MM.1S (cell line): ENCODE results near the gene AQP11.

Experiments
- DNase-seq: peaks from one replicate; pipeline ENCODE4 v3.0.0-alpha.2; 2015
- H2AFZ ChIP-seq: fragments of 300-600 bp; sonication (generic); 2 replicates; pipeline ENCODE4 v1.6.0; 2016; ENCODE audit warnings: antibody characterized with exemption, low read length
- H3F3A ChIP-seq: fragments of 300-600 bp; sonication (generic); 2 replicates; pipeline ENCODE4 v1.6.1; 2016; ENCODE audit warnings: mild to moderate bottlenecking, antibody characterized with exemption, low read length, moderate library complexity, mixed read lengths; ENCODE audit not compliant: insufficient read depth
- H3K27ac ChIP-seq: fragments of 300-600 bp; sonication (generic); 2 replicates; pipeline ENCODE4 v1.5.1; 2016; ENCODE audit warnings: mild to moderate bottlenecking, low read length
- H3K27me3 ChIP-seq: fragments of 300-600 bp; sonication (generic); replicated peaks from 2 replicates; pipeline ENCODE4 v1.6.0; 2016; ENCODE audit warnings: low read length; ENCODE audit not compliant: insufficient read depth
- H3K36me3 ChIP-seq: fragments of 300-600 bp; sonication (generic); replicated peaks from 2 replicates; pipeline ENCODE4 v1.6.1; 2016; ENCODE audit warnings: mild to moderate bottlenecking, low read length, mixed read lengths; ENCODE audit not compliant: insufficient read depth
- H3K4me1 ChIP-seq: fragments of 300-600 bp; sonication (generic); 2 replicates; pipeline ENCODE4 v1.6.1; 2016; ENCODE audit warnings: low read length, mixed read lengths
- H3K4me2 ChIP-seq: fragments of 300-600 bp; sonication (generic); 2 replicates; pipeline ENCODE4 v1.6.0; 2016; ENCODE audit warnings: low read depth, low read length
- H3K4me3 ChIP-seq: fragments of 300-600 bp; sonication (generic); 2 replicates; pipeline ENCODE4 v1.5.1; 2016; ENCODE audit warnings: low read length, mixed read lengths
- H3K79me2 ChIP-seq: fragments of 300-600 bp; sonication (generic); 2 replicates; pipeline ENCODE4 v1.6.1; 2016; ENCODE audit warnings: mixed run types, low read length, mixed read lengths
- H3K9ac ChIP-seq: fragments of 300-600 bp; sonication (generic); 2 replicates; pipeline ENCODE4 v1.6.1; 2016; ENCODE audit warnings: low read length, mixed read lengths
- H3K9me2 ChIP-seq: fragments of 300-600 bp; sonication (generic); replicated peaks from 2 replicates; pipeline ENCODE4 v1.6.1; 2016; ENCODE audit warnings: mild to moderate bottlenecking, low read length, mixed read lengths; ENCODE audit not compliant: insufficient read depth
- H3K9me3 ChIP-seq: fragments of 300-600 bp; sonication (generic); replicated peaks from 2 replicates; pipeline ENCODE4 v1.6.1; 2016; ENCODE audit warnings: mild to moderate bottlenecking, low read length, mixed read lengths; ENCODE audit not compliant: insufficient read depth
- H4K20me1 ChIP-seq: fragments of 300-600 bp; sonication (generic); 2 replicates; pipeline ENCODE4 v1.6.1; 2016; ENCODE audit warnings: mild to moderate bottlenecking, low read length, moderate library complexity, mixed read lengths; ENCODE audit not compliant: insufficient read depth
- EZH2 ChIP-seq: fragments of 300-600 bp; sonication (generic); optimal IDR thresholded peaks from 2 replicates; pipeline ENCODE3; 2017; ENCODE audit warnings: low read depth, mild to moderate bottlenecking, antibody characterized with exemption, low read length, mixed read lengths
- EZH2phosphoT487 ChIP-seq: fragments of 300-600 bp; sonication (generic); IDR thresholded peaks from 2 replicates; pipeline ENCODE4 v1.6.1; 2018; ENCODE audit warnings: antibody characterized with exemption, low read length
- TF ChIP-seq, protein P1 (sequence below): fragments of 300-600 bp; sonication (generic); IDR thresholded peaks from 2 replicates; pipeline ENCODE4 v1.5.1; 2016; ENCODE audit warnings: antibody characterized with exemption, low read length, mixed read lengths

The AQP11 gene

DNA sequence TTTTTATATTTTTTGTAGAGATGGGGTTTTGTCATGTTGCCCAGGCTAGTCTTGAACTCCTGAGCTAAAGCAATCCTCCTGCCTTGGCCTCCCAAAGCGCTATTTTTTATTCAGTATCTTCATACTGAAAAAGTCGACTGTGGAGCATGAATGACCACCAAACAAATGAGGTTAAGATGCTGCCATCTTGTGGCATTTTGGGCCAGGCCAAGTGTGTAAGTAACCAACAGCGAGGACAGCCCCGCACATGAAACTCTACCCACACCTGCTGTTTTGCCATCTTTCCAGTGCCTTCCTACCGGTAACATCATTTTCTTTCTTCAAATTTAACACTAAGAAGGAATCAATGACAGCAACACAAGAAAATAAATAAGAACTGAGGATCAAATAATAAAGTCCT is 32.2 kb upstream of the AQP11 start:
- peak; percentile 62 for DNase-seq
- H3K27me3 ChIP-seq: no peaks in the 10 kb centered on the region
- no peaks in the 10 kb centered on the region for H3K79me2 ChIP-seq
- H3K4me3 ChIP-seq: no peak overlapping the region
- H3K27ac ChIP-seq: no peak overlapping the region
- no peak overlapping the region for H3K4me2 ChIP-seq
- TF ChIP-seq EZH2: no peak
- TF ChIP-seq, protein P1, sequence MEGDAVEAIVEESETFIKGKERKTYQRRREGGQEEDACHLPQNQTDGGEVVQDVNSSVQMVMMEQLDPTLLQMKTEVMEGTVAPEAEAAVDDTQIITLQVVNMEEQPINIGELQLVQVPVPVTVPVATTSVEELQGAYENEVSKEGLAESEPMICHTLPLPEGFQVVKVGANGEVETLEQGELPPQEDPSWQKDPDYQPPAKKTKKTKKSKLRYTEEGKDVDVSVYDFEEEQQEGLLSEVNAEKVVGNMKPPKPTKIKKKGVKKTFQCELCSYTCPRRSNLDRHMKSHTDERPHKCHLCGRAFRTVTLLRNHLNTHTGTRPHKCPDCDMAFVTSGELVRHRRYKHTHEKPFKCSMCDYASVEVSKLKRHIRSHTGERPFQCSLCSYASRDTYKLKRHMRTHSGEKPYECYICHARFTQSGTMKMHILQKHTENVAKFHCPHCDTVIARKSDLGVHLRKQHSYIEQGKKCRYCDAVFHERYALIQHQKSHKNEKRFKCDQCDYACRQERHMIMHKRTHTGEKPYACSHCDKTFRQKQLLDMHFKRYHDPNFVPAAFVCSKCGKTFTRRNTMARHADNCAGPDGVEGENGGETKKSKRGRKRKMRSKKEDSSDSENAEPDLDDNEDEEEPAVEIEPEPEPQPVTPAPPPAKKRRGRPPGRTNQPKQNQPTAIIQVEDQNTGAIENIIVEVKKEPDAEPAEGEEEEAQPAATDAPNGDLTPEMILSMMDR: peak; percentile 60
- no peaks in the 10 kb centered on the region for H3K4me1 ChIP-seq
- no peaks in the 10 kb centered on the region for H3F3A ChIP-seq
- no peaks in the 10 kb centered on the region for H4K20me1 ChIP-seq
- H2AFZ ChIP-seq: no peak overlapping the region
- no peaks in the 10 kb centered on the region for H3K9me2 ChIP-seq
- H3K9ac ChIP-seq: no peak overlapping the region
- no peaks in the 10 kb centered on the region for H3K36me3 ChIP-seq
- no peaks in the 10 kb centered on the region for H3K9me3 ChIP-seq

DNA sequence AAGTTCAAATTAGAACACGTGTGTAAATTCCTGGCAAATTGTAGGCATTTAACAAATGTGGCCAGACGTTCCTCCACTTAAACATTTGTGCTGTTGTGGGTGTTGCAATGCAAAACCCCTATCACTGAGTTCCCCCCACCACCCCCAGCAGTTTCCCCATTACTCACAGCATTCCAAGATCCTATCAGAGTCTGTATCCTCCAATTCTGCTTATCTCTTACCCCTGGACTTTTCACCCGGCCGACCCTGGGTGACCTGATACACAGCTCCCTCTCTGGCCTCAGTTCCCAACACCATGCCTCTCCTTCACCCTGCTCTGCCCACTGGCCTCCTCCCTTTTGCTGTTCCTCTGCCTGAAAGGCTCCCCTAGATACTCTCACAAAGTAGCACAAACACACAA is 31.4 kb upstream of the AQP11 start:
- Histone ChIP-seq H3K4me2 (no peak overlapping the region), H3K36me3 (no peaks in the 10 kb centered on the region), H3K9me2 (no peaks in the 10 kb centered on the region), H3K4me1 (no peaks in the 10 kb centered on the region), H2AFZ (no peak overlapping the region), H3K9me3 (no peaks in the 10 kb centered on the region), H3K9ac (no peak overlapping the region), H3F3A (no peaks in the 10 kb centered on the region), H3K27me3 (no peaks in the 10 kb centered on the region), H3K27ac (no peak overlapping the region), H3K4me3 (no peak overlapping the region), H4K20me1 (no peaks in the 10 kb centered on the region), H3K79me2 (no peaks in the 10 kb centered on the region)
- TF ChIP-seq EZH2phosphoT487 (no peak), EZH2 (no peak)
- TF ChIP-seq, protein P1: no peak
- no peak for DNase-seq

- Histone ChIP-seq H3F3A (no peaks in the 10 kb centered on the region), H3K27ac (no peak overlapping the region), H3K79me2 (no peaks in the 10 kb centered on the region), H3K9me3 (no peaks in the 10 kb centered on the region), H3K9me2 (no peaks in the 10 kb centered on the region), H3K27me3 (no peaks in the 10 kb centered on the region), H2AFZ (no peak overlapping the region), H3K9ac (no peak overlapping the region), H3K4me1 (no peaks in the 10 kb centered on the region), H3K4me2 (no peak overlapping the region), H4K20me1 (no peaks in the 10 kb centered on the region), H3K4me3 (no peak overlapping the region), H3K36me3 (no peaks in the 10 kb centered on the region)
- DNase-seq: no peak
- no peak for TF ChIP-seq EZH2
- TF ChIP-seq, protein P1: no peak
- TF ChIP-seq EZH2phosphoT487: no peak
Measured at GRCh38 chr11:77559686-77560401, 29.9 kb upstream of the AQP11 start.
